Stimulated activated CD4-positive, alpha-beta T cell treated with anti-CD3 and anti-CD28 coated beads, Interleukin-4, amount 100 ng/mL, for 24 hours (primary cell): ENCODE results near the gene FAM171A2.
"Not testable (repeated sequence)": the region's sequence is repeated elsewhere in the genome, so short reads cannot be mapped to it uniquely, and the experiment has no call there.

ENCODE experiments used
- DNase-seq: peaks from one replicate; pipeline ENCODE4 v3.0.0-alpha.2; 2020

FAM171A2 gene

DNA sequence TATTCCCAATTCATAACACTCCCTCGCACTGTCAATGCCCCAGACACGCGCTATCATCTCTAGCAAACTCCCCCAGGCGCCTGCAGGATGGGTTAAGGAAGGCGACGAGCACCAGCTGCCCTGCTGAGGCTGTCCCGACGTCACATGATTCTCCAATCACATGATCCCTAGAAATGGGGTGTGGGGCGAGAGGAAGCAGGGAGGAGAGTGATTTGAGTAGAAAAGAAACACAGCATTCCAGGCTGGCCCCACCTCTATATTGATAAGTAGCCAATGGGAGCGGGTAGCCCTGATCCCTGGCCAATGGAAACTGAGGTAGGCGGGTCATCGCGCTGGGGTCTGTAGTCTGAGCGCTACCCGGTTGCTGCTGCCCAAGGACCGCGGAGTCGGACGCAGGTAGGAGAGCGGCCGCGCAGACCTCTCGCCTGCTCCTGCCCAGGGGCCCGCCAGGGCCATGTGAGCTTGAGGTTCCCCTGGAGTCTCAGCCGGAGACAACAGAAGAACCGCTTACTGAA lies 18.7 kb downstream of the FAM171A2 start, which contains the start of gene GRN:
Gene GRN, plus strand, starts transcription at position 364 of the 515 bp plus-strand sequence. CDS start 3,863 bp downstream, outside the sequence.
- peak; percentile 89 for DNase-seq

DNA sequence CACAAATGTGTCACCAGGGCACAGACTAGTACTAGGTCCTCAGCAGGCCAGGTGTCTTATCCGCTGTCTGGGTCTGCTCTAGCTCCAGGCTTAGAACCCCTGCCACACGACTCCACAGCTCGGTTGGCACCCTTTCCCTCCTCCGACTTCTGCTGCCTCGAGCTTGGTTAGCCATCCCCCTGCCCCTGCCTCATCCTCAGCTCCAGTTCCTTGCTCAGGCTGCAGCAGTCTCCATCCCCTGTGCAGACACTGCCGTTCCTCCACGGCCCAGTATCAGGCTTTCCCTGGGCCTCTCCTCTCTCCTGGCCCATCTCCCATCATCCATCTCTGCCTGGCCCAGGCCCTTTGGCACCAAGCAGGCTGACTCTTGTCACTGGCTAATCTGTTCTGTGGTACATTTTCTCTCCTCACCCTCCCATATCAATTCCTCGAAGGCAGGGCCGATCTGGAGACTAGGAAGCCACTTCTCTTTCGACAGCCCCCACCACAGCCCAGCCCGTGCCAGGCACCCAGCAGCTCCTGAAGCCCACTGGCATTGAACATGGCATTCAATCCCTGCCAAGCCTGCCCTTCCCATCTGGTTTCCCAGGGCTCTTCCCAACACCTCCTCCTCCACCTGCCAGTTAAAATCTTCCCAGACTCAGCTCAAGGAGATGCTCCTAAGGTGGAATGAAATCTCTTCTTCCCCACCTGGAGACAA lies 20.0 kb downstream of the FAM171A2 start:
- no peak for DNase-seq

- not testable (repeated sequence) for DNase-seq
These were observed 23.1 kb downstream of the FAM171A2 start for GRCh38 chr17:44340553-44340952.

GRCh38 chr17:44338702-44339101 lies 25.0 kb downstream of the FAM171A2 start:
- DNase-seq = no peak

- no peak for DNase-seq
These were observed 27.7 kb downstream of the FAM171A2 start for GRCh38 chr17:44335968-44336367.

DNA sequence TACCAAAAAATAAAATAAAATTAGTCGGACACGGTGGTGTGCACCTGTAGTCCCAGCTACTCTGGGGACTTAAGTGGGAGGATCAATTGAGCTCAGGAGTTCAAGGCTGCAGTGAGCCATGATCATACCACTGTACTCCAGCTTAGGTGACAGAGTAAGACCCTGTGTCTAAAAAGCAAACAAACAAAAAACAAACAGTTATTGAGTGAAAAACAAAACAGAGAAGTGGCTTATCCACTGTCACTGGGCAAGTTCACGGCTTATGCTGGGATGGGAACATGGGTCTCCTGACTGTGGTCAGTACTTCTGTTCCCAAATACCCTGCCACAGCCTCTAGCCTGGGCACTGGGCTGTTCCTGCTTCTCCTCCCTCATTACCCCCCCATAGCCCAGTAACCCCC lies 28.1 kb downstream of the FAM171A2 start:
- no peak for DNase-seq

GRCh38 chr17:44334727-44335126 lies 28.9 kb downstream of the FAM171A2 start:
- DNase-seq = no peak

DNA sequence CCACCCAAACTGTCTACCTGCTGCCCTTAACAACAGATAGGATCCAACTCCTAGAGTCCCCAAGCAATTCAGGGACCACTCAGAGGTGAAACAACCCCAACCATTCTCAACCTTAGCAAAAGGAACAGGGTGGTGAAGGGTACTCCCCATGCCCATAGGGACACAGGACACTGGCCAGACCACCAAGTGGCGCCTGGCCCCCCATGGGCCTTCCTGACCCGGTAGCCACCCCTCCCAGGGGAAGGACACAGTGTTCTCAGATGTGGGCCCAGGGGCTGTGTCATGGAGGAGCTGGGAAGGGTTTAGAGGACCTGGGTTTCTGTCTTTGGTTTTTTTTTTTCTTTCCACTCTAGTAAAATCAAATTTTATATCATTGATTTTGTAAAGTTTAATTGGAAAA lies 29.3 kb downstream of the FAM171A2 start:
- no peak for DNase-seq

GRCh38 chr17:44333371-44333770 lies 30.3 kb downstream of the FAM171A2 start:
- no peak for DNase-seq

GRCh38 chr17:44331249-44331760 lies 32.3 kb downstream of the FAM171A2 start:
- DNase-seq = peak; percentile 79

DNA sequence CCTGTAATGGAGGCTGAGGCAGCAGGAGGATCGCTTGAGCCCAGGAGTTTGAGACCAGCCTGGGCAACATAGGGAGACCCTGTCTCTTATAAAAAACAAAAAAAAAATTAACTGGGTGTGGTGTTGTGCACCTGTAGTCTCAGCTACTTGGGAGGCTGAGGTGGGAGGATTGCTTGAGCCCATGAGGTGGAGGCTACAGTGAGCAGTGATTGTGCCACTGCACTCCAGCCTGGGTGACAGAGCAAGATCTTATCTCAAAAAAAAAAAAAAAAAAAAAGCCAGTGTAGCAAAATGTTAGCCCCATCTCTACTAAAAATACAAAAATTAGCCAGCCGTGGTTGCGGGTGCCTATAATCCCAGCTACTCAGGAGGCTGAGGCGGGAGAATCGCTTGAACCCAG lies 33.4 kb downstream of the FAM171A2 start:
- not testable (repeated sequence) for DNase-seq

GRCh38 chr17:44329516-44329915 lies 34.1 kb downstream of the FAM171A2 start:
- DNase-seq = not testable (repeated sequence)

GRCh38 chr17:44327715-44328449 lies 35.8 kb downstream of the FAM171A2 start:
- DNase-seq = no peak

GRCh38 chr17:44326861-44327444 lies 36.7 kb downstream of the FAM171A2 start:
- peak; percentile 94 for DNase-seq

GRCh38 chr17:44324571-44325275 lies 38.9 kb downstream of the FAM171A2 start, which contains the start of gene SLC25A39:
Gene SLC25A39 (minus strand): TSS chr17:44324823. CDS start chr17:44323562, 1,261 bp downstream.
- DNase-seq = peak; percentile 94

DNA sequence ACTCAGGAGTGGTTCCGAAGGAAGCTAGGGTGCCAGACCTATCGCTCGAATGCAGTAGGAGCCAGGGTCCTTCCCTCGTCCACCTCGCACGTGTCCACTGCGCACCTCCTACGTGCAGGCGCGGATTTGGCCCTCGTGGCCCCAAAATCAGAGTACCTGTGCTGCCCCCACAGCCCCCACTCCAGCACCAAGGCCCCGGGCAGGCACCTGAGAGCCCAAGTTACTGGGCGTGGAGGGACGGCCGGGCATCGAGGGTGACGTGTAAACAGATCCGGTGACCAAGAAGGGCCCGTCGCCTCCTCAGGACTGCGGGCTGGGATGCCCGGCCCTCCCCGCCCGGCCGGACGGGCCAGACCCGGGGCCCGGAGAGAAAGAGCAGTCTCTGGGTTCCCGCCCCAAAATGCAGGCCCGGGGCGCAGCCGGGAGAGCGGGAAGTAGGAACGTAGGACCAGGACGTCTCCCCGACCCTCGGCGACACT lies 39.5 kb downstream of the FAM171A2 start:
- DNase-seq = no peak

- no peak for DNase-seq
These were observed 40.1 kb downstream of the FAM171A2 start for GRCh38 chr17:44323359-44324091.

DNA sequence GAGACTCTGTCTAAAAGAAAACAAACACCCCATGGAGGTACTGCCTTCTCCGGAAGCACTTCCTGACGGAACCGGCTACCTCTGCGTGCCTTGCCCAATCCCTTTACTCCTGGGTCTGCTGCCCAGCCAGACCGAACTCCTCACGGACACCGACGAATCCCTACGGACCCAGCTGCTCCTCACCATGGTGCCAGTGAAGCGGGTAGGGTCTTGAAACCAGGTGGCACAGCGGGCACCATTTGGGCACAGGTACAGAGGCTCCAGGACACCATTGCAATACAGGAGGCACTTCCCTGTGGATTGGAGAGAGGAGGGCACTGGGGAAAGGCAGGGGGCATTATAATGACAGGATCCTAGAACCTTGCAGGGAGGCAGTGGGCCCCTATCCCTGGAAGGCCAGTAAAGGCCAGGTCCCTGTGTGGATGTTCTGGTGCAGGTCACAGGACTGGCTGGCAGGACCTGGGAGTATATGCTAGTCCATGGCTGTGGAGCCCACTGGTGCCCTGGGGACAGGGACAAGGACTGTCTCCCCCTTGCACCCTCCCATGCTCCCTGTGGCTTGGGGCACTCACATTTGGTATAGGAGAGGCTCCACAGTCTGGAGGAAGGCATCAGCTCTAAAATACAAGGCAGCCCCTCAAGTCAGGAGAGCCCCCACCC lies 41.3 kb downstream of the FAM171A2 start:
- DNase-seq = no peak

DNA sequence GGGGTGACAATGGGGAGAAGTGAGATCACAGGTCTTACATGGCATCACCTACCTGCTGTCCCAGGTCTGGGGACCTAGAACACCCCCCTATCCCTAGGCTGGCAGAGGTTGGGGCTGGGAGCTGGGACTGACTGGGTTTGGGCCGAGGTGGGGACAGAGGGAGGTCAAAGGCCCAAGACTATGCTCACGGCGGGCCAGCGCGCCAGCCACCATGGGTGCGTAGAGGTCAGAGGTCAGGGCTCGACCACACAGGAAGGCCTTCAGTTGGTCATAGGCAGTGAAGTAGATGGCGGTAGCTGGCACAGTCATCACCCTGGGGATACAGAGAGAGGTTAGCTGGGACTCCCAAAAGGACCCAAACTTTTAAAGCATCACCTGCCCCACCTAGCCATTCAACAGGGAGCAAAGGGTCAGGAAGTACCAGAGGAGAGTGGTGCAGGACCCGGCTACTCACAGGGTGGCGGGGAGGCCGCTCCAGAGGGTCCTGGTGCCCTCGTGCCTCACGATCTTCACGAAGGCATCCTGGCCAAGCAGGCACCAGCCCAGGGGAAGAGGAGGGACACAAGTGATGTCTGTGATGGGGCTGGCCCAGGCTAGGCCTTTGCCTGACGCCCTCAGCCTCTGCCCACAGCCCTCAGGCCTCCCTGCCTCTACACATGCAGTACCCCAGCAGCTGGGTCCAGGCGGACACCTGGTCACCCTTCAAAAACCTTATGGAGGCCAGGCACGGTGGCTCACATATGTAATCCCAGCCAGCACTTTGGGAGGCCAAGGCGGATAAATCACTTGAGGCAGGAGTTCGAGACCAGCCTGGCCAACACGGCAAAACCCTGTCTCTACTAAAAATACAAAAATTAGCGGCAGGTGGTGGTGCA lies 42.2 kb downstream of the FAM171A2 start:
- DNase-seq = no peak

- no peak for DNase-seq
These were observed 43.6 kb downstream of the FAM171A2 start for GRCh38 chr17:44320066-44320465.
